Measurements from ENCODE around the gene RCOR1.

- TF ChIP-seq CTCF (IDR thresholded peaks at IDR 0.05 in 8 of 11, conservative IDR thresholded peaks at IDR 0.05 in 3 of 11) (no peak), POLR2AphosphoS5 (IDR thresholded peaks at IDR 0.05) (no peak), POLR2A (IDR thresholded peaks at IDR 0.05) (no peak)
Observed at GRCh38 chr14:102655137-102655536, 62.7 kb downstream of the RCOR1 start.
